ENCODE measurements around the gene MOB1A. TPM values are rescaled to one million over a fixed set of nuclear protein-coding genes. Genes with fewer than 3 reads are reported as not detected.

The MOB1A gene
- total and polyA plus RNA-seq, 2 of the 8 experiments (the other 6 are each of a cell fraction or from before 2014, with no cell fraction given), result 21.6 to 91.7 TPM

GRCh38 chr2:74147727-74148456 lies 30.8 kb downstream of the MOB1A start, which contains the start of gene BOLA3:
Gene BOLA3, minus strand, starts transcription at chr2:74147912. Its CDS starts 38 bp downstream, at chr2:74147874.
- FAIRE-seq (no peak), DNase-seq (ENCODE audit: low read depth in 1 of 2, low spot score in 2 of 2) (peak; percentile 49 to 94)
- peak within 1 kb of the TSS; percentile 41; the same call in 1 of the 2 replicates for H2AK5ac ChIP-seq (ENCODE audit: low read depth, low read length)
- peak within 1 kb of the TSS; percentile 86; the same call in 1 of the 2 replicates for H2BK5ac ChIP-seq (ENCODE audit: low read depth, low read length)
- peak within 1 kb of the TSS; percentile 70; the same call in 1 of the 2 replicates for H2BK12ac ChIP-seq (ENCODE audit: low read depth, low read length)
- no peak within 1 kb of the TSS for H3K14ac ChIP-seq (ENCODE audit: insufficient read length)
- peaks cover 0 to 5% of the 10 kb centered on the region in 2 experiments for H4K20me1 ChIP-seq (replicated peaks in 1 of 2; ENCODE audit: control insufficient read depth in 1 of 2, insufficient read depth in 2 of 2, low read length in 2 of 2)
- H2BK20ac ChIP-seq (ENCODE audit: low read length), result no peak within 1 kb of the TSS; the same call in 1 of the 2 replicates
- 1% methylated on average over 32 of the region's 67 CpGs; no CpG with 5 or more reads in 1 of the 2 experiments for WGBS, 2 experiments (ENCODE audit: extremely low coverage in 1 of 2, insufficient coverage in 1 of 2, insufficient read length in 1 of 2, insufficient replicate concordance in 2 of 2, low coverage in 1 of 2, low lambda C conversion rate in 2 of 2, missing lambda C conversion rate in 1 of 2)
- H2BK120ac ChIP-seq (replicated peaks; ENCODE audit: low read depth, low read length), result no peak within 1 kb of the TSS
- H3K27ac ChIP-seq (ENCODE audit: low read depth, low read length), result peak within 1 kb of the TSS; percentile 35; the same call in 1 of the 2 replicates
- POLR2A ChIA-PET (ENCODE audit: partially characterized antibody), result interaction anchor here (0.7 to 68.3 kb wide), 25 partner anchors 10 to 320 kb away, joined by 3 to 2699 read pairs (median 4); partner anchors contain the start of genes MOB1A, MTHFD2, STAMBP and TET3
- peaks cover 0 to 23% (median 0%) of the 10 kb centered on the region in 4 experiments; a peak in 1 of 8 replicates for H3K36me3 ChIP-seq (ENCODE audit: control insufficient read depth in 2 of 4, insufficient read depth in 4 of 4, low read length in 3 of 4)
- peaks cover 15% of the 10 kb centered on the region; the same call in 1 of the 2 replicates for H3K23me2 ChIP-seq (ENCODE audit: low read depth, low read length)
- H3K79me1 ChIP-seq (ENCODE audit: low read depth, low read length), result peaks cover 3% of the 10 kb centered on the region; the same call in 1 of the 2 replicates
- H3K23ac ChIP-seq (ENCODE audit: insufficient read length), result no peak within 1 kb of the TSS
- H3K27me3 ChIP-seq (replicated peaks in 1 of 4; ENCODE audit: control insufficient read depth in 3 of 4, extremely low read depth in 1 of 4, insufficient read depth in 3 of 4, low read length in 3 of 4), result no peaks in the 10 kb centered on the region
- H2BK15ac ChIP-seq (ENCODE audit: low read length), result no peak within 1 kb of the TSS
- H3K4me3 ChIP-seq (ENCODE audit: extremely low read depth in 1 of 4, insufficient read depth in 2 of 4, low read depth in 3 of 4, low read length in 4 of 4), result peak within 1 kb of the TSS; percentile 68 to 93 (median 74)
- H3K9ac ChIP-seq (replicated peaks in 1 of 4; ENCODE audit: extremely low read depth in 1 of 4, low read depth in 3 of 4, low read length in 3 of 4), result peak within 1 kb of the TSS; percentile 75 to 92 (median 80)
- H3K4ac ChIP-seq (replicated peaks; ENCODE audit: insufficient read length, low read depth, low read length), result peak within 1 kb of the TSS; percentile 30
- peak within 1 kb of the TSS; percentile 25 for H4K91ac ChIP-seq (replicated peaks; ENCODE audit: insufficient read length, low read length)
- peak within 1 kb of the TSS; percentile 82 for H4K5ac ChIP-seq (ENCODE audit: insufficient read length, low read depth, low read length)
- H4K8ac ChIP-seq (ENCODE audit: extremely low read depth, insufficient read depth, low read length), result peak within 1 kb of the TSS; percentile 75
- CTCF ChIA-PET (ENCODE audit: partially characterized antibody), result interaction anchor here (0.7 to 7.3 kb wide), 20 partner anchors 9 to 324 kb away, joined by 3 to 48 read pairs (median 5); partner anchors contain the start of genes MOB1A and MTHFD2
- peaks cover 0 to 10% of the 10 kb centered on the region in 2 experiments; a peak in 2 of 4 replicates for H3K79me2 ChIP-seq (ENCODE audit: control insufficient read depth in 1 of 2, insufficient read depth in 2 of 2, low read length in 2 of 2)
- H3K4me1 ChIP-seq (replicated peaks in 1 of 4; ENCODE audit: control insufficient read depth in 3 of 4, insufficient read depth in 4 of 4, low read length in 3 of 4), result peaks cover 0 to 8% (median 2%) of the 10 kb centered on the region in 4 experiments; a peak in 4 of 7 replicates
- H2AFZ ChIP-seq (ENCODE audit: low read length), result peak within 1 kb of the TSS; percentile 90
- peak within 1 kb of the TSS; percentile 89 for H3K4me2 ChIP-seq (ENCODE audit: insufficient read depth in 1 of 2, low read depth in 2 of 2, low read length in 2 of 2)
- H3K9me3 ChIP-seq (ENCODE audit: insufficient read depth in 2 of 2, low read depth in 1 of 2, low read length in 1 of 2), result no peaks in the 10 kb centered on the region
- no peak within 1 kb of the TSS for H3K56ac ChIP-seq (replicated peaks; ENCODE audit: insufficient read length, low read depth, low read length)
- H3K18ac ChIP-seq (ENCODE audit: extremely low read depth, low read length), result peak within 1 kb of the TSS; percentile 66
- TF ChIP-seq POLR2A (IDR thresholded peaks at IDR 0.05; ENCODE audit: control extremely low read depth in 1 of 2, low read depth in 2 of 2, low read length in 2 of 2), result peak; percentile 81 to 91
- no peak for TF ChIP-seq EZH2 (IDR thresholded peaks at IDR 0.05; ENCODE audit: low read depth, low read length, severe bottlenecking)
- TF ChIP-seq RXRA (IDR thresholded peaks at IDR 0.05; ENCODE audit: insufficient read depth, low read depth, low read length), result 0 out of 2 replicates have a peak, but pooled peaks have one; percentile 58
- TF ChIP-seq TBP (IDR thresholded peaks at IDR 0.05; ENCODE audit: low read depth, low read length), result peak; percentile 46; the same call in 1 of the 2 replicates
- TF ChIP-seq POLR2AphosphoS5 (IDR thresholded peaks at IDR 0.05; ENCODE audit: low read depth, low read length), result peak; percentile 45
- peak; percentile 13; the same call in 1 of the 2 replicates for TF ChIP-seq SP2 (IDR thresholded peaks at IDR 0.05; ENCODE audit: low read length)

Measured in H1 (cell line).